Memory B cell (primary cell): ENCODE measurements around the gene MTM1.
A peak's percentile ranks its signal among the peaks of the same experiment; 100 is the strongest.

Experiments
- ATAC-seq: fragments of 150-1000 bp; cut with Tn5 transposase; 2 replicates; pipeline ENCODE4 v1.10.0; 2021; ENCODE audit warnings: low read depth, mild to moderate bottlenecking, moderate library complexity
- DNase-seq, 2 donors: peaks; one replicate each; pipeline ENCODE4 v3.0.0; 2022; ENCODE audit warnings: low spot score in 2 of 2
- H3K27ac Mint-ChIP-seq: one replicate; pipeline ENCODE4 v1.8.0; 2022; ENCODE audit warnings: mild to moderate bottlenecking, moderate library complexity, mixed read lengths
- H3K27me3 Mint-ChIP-seq: one replicate; pipeline ENCODE4 v1.8.0; 2022; ENCODE audit warnings: mixed read lengths
- H3K36me3 Mint-ChIP-seq: one replicate; pipeline ENCODE4 v1.8.0; 2022; ENCODE audit warnings: mild to moderate bottlenecking, mixed read lengths
- H3K4me1 Mint-ChIP-seq: one replicate; pipeline ENCODE4 v1.8.0; 2022; ENCODE audit warnings: mixed read lengths
- H3K4me3 Mint-ChIP-seq: one replicate; pipeline ENCODE4 v1.8.0; 2022; ENCODE audit warnings: mild to moderate bottlenecking, moderate library complexity, mixed read lengths
- H3K9me3 Mint-ChIP-seq: one replicate; pipeline ENCODE4 v1.8.0; 2022; ENCODE audit warnings: mixed read lengths

Gene MTM1

DNA sequence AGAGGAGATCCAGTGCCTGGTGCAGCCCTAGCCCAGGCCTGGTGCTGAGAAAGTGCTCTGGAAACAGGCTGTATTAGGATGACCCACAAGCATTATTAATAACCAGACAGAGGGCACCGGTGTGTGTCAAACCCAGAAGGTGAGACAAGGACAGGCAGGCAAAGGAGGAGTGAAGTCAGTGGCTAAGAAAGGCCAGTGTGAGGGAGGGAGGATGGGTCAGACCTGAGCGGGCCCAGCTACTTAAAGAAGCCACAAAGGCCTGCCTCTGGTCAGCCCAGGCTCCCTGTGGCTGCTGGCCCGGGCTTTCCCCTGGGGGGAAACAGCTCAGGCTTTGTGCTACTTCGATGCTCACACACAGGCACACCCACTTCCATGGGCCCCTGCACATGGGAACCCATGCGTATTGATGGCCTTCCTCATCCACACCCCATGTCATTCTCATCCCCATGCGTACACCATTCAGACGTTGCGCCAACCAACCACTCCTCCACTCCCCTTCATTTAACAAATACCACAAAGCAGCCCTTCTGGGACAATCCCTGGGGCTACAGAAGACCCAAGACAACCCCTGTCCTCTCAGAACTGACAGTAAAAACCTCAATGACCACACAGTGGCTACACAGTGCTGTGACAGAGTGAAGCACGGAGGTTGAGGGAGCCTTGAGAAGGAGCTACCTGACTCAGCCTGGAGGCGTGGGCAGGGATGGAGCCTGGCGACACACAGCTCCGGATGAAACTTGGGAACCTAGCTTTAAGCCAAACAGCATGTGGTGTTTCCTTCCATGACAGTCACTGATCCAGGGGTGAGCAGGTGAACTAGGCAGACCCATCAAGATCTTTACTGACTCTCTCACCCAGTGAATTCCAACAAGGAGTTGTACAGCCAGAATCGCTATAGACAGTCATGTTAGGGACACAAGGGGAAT is 24.9 kb upstream of the MTM1 start:
- DNase-seq (no peak), ATAC-seq (peak; percentile 64)
- H3K36me3 Mint-ChIP-seq = no peaks in the 10 kb centered on the region
- peaks cover 23% of the 10 kb centered on the region for H3K4me1 Mint-ChIP-seq
- peak overlapping the region; percentile 79 for H3K27ac Mint-ChIP-seq
- no peaks in the 10 kb centered on the region for H3K9me3 Mint-ChIP-seq
- peak overlapping the region; percentile 59 for H3K4me3 Mint-ChIP-seq
- H3K27me3 Mint-ChIP-seq = no peaks in the 10 kb centered on the region

DNA sequence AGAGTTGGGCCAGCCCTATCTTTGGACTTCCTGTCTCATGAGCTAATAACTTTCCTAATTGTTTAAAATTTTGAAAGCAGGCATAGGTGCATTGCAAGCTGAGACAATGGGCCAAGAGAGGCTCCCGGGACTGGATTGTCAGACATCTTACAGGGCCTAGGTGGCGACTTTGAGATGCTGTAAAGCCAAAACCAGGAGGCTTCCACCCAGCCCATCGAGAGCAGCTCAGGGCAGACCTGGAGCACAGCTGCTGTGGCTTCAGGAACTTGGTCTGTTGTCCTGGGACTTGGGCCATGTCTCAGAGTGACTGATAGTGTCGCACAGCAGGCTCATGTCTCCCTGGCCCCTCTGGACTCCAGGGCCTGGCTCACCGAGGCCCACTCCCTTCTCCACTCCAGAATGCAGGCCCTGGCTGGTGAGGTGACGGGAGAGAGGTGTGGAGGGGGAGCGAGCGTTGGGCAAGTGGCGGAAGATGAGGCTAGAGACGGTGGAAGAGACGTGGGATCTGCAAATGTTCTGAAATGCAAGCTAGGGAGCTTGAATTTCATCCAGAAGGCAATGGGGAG is 24.1 kb upstream of the MTM1 start:
- Mint-ChIP-seq H3K27ac (no peak overlapping the region), H3K4me1 (peaks cover 23% of the 10 kb centered on the region), H3K9me3 (no peaks in the 10 kb centered on the region), H3K27me3 (no peaks in the 10 kb centered on the region), H3K36me3 (no peaks in the 10 kb centered on the region), H3K4me3 (no peak overlapping the region)
- DNase-seq (no peak), ATAC-seq (no peak)

DNA sequence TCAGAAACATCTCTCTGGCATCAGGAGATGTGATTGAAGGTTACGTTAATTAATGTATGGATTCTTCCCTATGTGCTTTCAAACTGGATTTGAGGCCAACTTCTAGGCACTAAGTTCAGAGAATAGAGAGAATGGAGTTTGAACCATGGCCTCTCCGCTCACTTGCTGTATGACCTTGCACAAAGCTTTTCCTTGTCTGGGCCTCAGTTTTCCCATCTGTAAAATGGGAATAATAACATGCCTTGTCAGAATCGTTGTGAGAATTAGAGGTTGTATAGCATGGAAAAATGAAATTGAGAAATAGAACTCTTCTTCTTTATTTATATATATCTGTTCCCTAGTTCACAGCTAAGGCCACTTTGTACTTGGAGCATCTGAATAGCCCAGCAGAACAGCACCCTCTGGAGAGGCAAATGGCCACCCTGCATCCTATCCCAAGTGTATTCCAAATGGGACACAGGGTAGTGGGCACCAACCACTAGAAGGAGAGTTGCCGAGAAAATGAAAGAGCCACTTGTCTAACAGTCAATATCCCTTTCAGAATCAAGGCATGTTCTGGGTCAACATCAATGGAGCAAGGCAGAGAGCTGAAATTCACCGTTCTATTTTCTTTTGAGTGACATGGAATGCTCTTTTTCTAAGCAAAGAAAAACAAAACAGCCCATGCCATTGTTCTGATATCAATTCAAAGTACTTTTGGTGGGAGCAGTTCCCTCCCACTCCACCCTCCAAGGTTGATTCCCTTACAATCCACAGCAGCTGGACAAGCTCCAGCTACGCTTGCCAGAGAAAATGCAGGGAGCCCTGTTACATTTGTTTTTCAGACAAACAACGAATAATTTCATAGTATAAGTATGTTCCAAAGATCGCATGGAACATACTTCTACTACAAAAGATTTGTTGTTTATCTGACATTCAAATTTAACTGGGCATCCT is 23.3 kb upstream of the MTM1 start:
- peaks cover 23% of the 10 kb centered on the region for H3K4me1 Mint-ChIP-seq
- H3K27ac Mint-ChIP-seq = no peak overlapping the region
- no peak overlapping the region for H3K4me3 Mint-ChIP-seq
- no peak for ATAC-seq
- DNase-seq = no peak
- no peaks in the 10 kb centered on the region for H3K9me3 Mint-ChIP-seq
- H3K36me3 Mint-ChIP-seq = no peaks in the 10 kb centered on the region
- H3K27me3 Mint-ChIP-seq = no peaks in the 10 kb centered on the region

DNA sequence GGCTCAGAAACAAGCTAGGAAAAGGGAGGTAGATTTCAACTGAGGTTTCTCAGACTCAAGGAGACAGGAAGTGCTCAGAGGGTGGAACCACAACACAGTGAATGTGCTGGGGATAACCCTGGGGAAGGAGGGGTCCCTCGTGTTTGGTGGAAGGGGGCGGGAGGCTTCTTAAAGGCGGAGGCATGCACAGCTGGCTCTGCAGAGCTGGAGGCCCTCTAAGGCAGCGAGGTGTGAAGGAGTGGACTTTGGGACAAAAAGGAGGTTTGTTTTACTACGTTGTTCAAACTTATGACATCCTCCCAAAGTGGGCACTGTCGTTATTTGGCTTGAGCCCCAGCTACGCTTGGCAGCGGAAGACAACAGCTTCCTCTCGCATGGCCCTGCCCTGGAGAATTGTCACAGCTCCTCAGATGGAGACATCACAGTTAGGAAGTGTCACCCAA is 21.7 kb upstream of the MTM1 start:
- H3K36me3 Mint-ChIP-seq = no peaks in the 10 kb centered on the region
- H3K4me3 Mint-ChIP-seq = peak overlapping the region; percentile 49
- H3K4me1 Mint-ChIP-seq = peaks cover 23% of the 10 kb centered on the region
- ATAC-seq (no peak), DNase-seq (no peak)
- no peaks in the 10 kb centered on the region for H3K9me3 Mint-ChIP-seq
- peak overlapping the region; percentile 58 for H3K27ac Mint-ChIP-seq
- H3K27me3 Mint-ChIP-seq = no peaks in the 10 kb centered on the region

DNA sequence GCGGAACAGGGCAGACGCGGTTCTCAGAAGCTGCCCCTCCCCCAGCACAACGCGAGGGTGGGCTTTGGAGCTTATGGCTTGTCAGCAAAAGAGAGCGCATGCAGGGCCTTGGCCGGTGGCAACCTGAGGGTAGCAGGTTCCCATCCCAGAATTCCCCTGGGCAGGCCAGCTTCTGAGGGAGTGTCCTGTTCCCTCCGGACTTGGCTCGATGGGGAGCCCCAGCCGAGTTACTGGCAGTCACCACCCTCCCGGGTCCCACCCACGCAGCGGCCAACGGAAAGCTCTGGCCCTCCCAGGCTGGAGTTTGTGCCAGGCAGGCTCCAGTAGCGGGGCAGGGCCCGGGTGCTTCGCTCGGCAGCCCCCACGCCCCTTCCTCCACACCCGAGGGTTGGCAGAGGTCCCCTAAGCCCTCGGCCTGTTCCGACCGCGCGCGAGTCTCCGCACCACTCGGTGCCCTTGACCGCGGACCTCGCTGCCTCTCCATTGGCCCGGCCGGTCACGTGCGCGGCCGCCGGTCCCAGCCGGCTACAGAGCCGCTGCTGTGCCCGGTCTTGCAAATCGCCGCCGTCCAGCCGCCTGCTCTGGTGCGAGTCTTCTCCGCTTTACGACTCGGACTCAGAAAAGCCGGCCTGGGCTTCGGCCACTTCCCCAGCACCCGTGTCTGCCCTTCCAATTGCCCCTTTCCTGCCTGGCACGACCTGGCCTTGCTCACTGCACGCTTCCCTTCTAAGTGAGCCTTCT is 20.9 kb upstream of the MTM1 start:
- Mint-ChIP-seq H3K4me3 (peak overlapping the region; percentile 89), H3K4me1 (peaks cover 20% of the 10 kb centered on the region), H3K9me3 (no peaks in the 10 kb centered on the region), H3K27ac (peak overlapping the region; percentile 76), H3K36me3 (no peaks in the 10 kb centered on the region), H3K27me3 (no peaks in the 10 kb centered on the region)
- DNase-seq (no peak), ATAC-seq (peak; percentile 65)

DNA sequence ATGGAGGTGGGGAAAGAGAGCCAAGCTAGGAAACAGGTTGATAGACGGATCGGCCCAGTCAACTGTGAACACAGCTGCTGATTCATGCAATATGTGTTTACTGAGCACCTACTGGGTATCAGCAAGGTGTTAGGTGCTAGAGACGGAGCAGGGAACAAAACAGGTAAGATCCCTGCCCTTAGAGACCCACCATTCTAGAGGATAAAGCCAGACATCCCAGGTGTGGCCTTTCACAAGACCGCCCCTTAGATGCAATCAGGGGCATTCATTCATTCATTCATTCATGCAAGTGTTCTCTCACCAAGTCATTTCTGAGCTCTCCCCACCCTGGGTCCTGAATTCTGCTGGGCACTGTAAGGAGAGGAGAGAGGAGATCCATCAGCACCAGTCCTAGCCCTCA is 20.2 kb upstream of the MTM1 start:
- ATAC-seq (no peak), DNase-seq (no peak)
- H3K9me3 Mint-ChIP-seq = no peaks in the 10 kb centered on the region
- peak overlapping the region; percentile 89 for H3K4me3 Mint-ChIP-seq
- H3K27ac Mint-ChIP-seq = peak overlapping the region; percentile 76
- peaks cover 17% of the 10 kb centered on the region for H3K4me1 Mint-ChIP-seq
- H3K27me3 Mint-ChIP-seq = no peaks in the 10 kb centered on the region
- no peaks in the 10 kb centered on the region for H3K36me3 Mint-ChIP-seq

DNA sequence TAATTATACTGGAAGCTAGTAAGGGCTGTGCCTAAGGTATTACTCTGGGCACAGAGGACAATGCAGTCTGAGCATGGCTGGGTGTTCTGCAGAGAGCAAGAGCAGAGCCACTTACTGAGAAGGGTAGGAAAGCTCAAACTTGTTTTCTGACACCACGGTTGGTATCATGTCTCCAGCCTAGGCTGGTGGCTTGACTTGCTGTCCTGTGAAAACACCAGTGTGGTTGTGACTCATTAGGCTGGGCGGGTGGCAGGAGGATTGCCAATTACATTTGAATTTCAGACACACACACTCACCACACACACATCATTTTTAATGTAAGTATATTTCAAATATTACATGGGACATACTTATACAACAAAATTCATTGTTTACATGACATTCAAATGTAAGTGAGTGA is 19.7 kb upstream of the MTM1 start:
- Mint-ChIP-seq H3K4me3 (no peak overlapping the region), H3K9me3 (no peaks in the 10 kb centered on the region), H3K27ac (no peak overlapping the region), H3K27me3 (peaks cover 2% of the 10 kb centered on the region), H3K4me1 (peaks cover 13% of the 10 kb centered on the region), H3K36me3 (no peaks in the 10 kb centered on the region)
- ATAC-seq (no peak), DNase-seq (no peak)

DNA sequence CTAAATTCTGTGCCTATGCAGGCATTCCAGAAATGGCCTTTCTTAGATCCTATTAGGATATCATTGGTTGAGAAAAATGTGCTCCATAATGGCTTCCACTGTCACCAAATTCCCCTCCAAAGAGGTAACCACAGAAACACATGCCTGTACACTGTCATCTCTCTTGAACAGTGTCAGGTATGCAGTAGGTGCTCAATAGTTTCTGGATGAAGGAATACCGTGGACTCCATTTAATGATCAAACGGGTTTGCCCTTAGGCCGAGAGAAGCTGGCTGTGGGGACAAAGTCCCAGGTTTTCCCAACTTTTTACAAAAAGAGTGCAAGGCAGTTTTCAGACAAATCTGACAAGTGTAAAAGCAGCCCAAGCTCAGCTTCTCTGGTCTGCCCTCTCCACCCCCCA is 16.5 kb upstream of the MTM1 start:
- H3K4me3 Mint-ChIP-seq = no peak overlapping the region
- no peaks in the 10 kb centered on the region for H3K9me3 Mint-ChIP-seq
- H3K36me3 Mint-ChIP-seq = no peaks in the 10 kb centered on the region
- H3K27ac Mint-ChIP-seq = no peak overlapping the region
- peaks cover 4% of the 10 kb centered on the region for H3K4me1 Mint-ChIP-seq
- peaks cover 4% of the 10 kb centered on the region for H3K27me3 Mint-ChIP-seq
- DNase-seq = no peak
- ATAC-seq = no peak

DNA sequence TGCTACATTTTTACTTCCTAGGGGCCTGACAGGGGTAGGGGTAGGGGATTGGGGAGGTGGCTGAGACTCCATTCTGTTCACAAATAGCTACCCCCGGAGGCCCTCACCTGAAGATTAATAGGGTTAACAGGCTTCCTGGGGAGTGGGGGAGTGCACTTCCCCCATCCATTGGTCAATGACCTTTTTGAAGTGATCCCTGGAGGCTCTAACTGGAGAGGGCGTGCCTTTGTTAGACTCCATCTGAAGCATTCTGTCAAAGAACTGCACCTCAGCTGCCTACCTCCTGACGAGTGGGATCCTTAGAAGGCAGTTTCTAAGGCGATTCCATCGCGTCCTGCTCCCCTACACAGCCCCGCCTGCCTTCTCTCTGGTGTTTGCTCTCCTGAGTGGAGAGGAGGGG is 10.0 kb upstream of the MTM1 start:
- H3K27ac Mint-ChIP-seq = no peak overlapping the region

DNA sequence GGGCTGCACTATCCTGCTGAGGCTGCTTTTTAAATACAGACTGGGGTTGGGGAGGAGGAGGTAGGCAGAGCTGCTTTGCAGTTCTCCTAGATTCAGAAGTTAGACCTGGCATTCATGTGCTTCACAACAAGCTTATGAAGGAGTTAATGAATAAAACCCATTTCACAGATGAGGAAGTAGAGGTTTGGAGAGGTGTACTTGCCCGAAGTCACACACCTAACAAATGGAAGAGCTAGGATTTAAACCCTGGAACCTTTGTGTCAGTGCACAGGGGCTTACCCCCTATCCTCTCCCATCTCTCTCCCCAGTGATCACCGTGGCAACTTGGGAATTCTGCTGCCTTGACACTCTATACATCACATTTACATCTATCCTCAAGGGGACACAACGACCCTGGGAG is 3.6 kb upstream of the MTM1 start:
- Mint-ChIP-seq H3K36me3 (no peaks in the 10 kb centered on the region), H3K27me3 (no peaks in the 10 kb centered on the region), H3K4me3 (no peak overlapping the region), H3K9me3 (no peaks in the 10 kb centered on the region), H3K27ac (no peak overlapping the region), H3K4me1 (peaks cover 2% of the 10 kb centered on the region)
- DNase-seq (no peak), ATAC-seq (no peak)

More for the DNA sequence above, 10.0 kb upstream of the MTM1 start:
- Mint-ChIP-seq H3K27me3 (peaks cover 4% of the 10 kb centered on the region), H3K4me3 (no peak overlapping the region), H3K9me3 (no peaks in the 10 kb centered on the region), H3K36me3 (no peaks in the 10 kb centered on the region), H3K4me1 (no peaks in the 10 kb centered on the region)
- DNase-seq = no peak
- ATAC-seq = no peak

DNA sequence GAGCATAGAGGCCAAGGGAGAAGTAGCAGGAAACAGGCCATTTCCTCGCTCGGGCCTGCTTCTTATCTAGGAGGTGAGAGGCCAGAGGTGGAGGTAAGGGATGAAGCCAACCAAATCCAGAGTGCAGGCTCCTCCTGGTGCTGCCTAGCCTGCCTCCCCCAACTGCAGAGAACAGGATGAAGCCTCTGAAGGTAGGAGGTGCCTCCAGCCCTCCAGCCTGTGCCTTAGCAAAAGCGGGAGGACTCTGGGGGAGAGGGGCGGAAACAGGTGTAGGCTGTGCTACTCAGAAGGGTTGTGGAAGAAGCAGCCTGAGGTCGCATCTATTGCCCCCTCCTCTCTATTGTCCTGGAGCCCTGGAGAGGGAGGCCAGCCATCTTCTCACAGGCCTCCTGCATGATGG is 2.9 kb upstream of the MTM1 start:
- H3K27ac Mint-ChIP-seq = no peak overlapping the region
- no peak for DNase-seq
- H3K9me3 Mint-ChIP-seq = no peaks in the 10 kb centered on the region
- peaks cover 2% of the 10 kb centered on the region for H3K4me1 Mint-ChIP-seq
- H3K27me3 Mint-ChIP-seq = no peaks in the 10 kb centered on the region
- H3K4me3 Mint-ChIP-seq = no peak overlapping the region
- no peaks in the 10 kb centered on the region for H3K36me3 Mint-ChIP-seq
- no peak for ATAC-seq

DNA sequence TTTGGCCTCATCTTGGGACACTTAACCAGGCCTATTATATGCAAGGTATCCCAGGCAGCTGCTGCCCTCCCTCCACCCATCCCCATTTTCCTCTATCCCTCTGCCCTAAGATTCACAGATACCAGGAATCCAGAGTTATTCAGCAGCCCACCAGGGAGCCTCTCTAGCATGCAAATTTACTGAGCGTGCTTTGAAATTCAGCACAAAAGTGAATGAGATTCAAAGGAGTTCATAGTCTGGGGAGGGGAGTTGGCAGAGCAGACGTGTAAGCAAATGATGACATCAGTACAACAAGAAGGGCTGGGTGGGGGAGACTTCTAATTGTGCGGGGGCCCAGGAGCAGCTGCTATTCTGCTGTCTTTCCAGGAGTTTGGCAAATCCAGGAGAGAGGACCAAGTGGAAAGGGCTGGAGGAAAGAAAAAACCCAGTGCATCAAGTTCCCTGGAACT is 1.7 kb upstream of the MTM1 start:
- Mint-ChIP-seq H3K9me3 (no peaks in the 10 kb centered on the region), H3K27me3 (no peaks in the 10 kb centered on the region), H3K4me1 (peaks cover 7% of the 10 kb centered on the region), H3K4me3 (no peak overlapping the region), H3K27ac (no peak overlapping the region), H3K36me3 (no peaks in the 10 kb centered on the region)
- DNase-seq (no peak), ATAC-seq (no peak)

DNA sequence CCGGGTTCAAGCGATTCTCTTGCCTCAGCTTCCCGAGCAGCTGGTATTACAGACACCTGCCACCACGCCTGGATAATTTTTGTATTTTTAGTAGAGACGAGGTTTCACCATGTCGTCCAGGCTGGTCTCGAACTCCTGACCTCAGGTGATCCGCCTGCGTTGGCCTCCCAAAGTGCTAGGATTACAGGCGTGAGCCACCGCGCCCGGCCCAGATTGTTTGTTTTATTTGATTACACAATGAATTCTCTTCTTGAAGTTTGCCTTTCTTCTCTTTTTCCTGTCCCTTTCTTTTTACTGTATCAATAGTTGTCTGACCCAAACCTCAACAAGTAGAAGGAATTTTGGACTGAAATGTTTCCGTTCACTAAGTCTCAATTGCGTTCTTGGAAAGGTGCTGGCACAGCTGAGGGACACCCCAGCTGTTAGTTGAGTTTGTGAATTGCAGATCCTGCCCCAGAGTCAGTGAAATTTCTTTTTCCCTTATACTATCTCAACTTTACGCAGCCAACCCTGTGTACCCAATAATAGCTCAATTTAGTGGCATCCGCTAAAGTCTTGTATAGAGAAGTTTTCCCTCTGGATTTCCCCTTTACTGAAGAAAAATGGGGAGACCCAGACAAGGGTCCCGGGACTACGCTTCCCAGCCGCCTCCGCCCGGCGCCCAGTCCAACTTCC is 639 bp upstream of the MTM1 start:
- Mint-ChIP-seq H3K36me3 (no peaks in the 10 kb centered on the region), H3K27me3 (no peaks in the 10 kb centered on the region), H3K27ac (peak overlapping the region; percentile 90), H3K4me3 (peak overlapping the region; percentile 87), H3K9me3 (no peaks in the 10 kb centered on the region), H3K4me1 (peaks cover 16% of the 10 kb centered on the region)
- ATAC-seq (no peak), DNase-seq (no peak)
